Fibroblast of the aortic adventitia (primary cell): ENCODE measurements around the gene RGS6. TPM values are rescaled to one million over a fixed set of nuclear protein-coding genes. Genes with fewer than 3 reads are reported as not detected.

Experiments
- DNase-seq: peaks from one replicate; pipeline ENCODE4 v3.0.0-alpha.2; 2010; ENCODE audit warnings: low read depth
- H3K4me3 ChIP-seq: 2 replicates; pipeline ENCODE4 v1.5.1; 2011; ENCODE audit warnings: low read depth, mild to moderate bottlenecking, control low read depth, low read length, moderate library complexity
- CTCF ChIP-seq: IDR thresholded peaks from 2 replicates; pipeline ENCODE4 v1.5.1; 2011; ENCODE audit warnings: mild to moderate bottlenecking, low read length, control low read depth, inconsistent platforms; ENCODE audit not compliant: insufficient read depth
- total RNA-seq: library from RNA; depleted of rRNA; stranded (reverse); fragments of >200 nt; gene quantifications from 2 replicates; pipeline ENCODE4 v1.2.3, GENCODE V29; 2012; ENCODE audit warnings: low replicate concordance

RGS6 gene
- total RNA-seq, 1 donor: not detected

GRCh38 chr14:72420749-72421474 lies 488.7 kb downstream of the RGS6 start:
- H3K4me3 ChIP-seq: no peak overlapping the region
- peak; percentile 92 for TF ChIP-seq CTCF
- DNase-seq: peak; percentile 61

- H3K4me3 ChIP-seq: no peak overlapping the region
- no peak for TF ChIP-seq CTCF
- no peak for DNase-seq
Observed at GRCh38 chr14:72423957-72424356, 491.7 kb downstream of the RGS6 start.

DNA sequence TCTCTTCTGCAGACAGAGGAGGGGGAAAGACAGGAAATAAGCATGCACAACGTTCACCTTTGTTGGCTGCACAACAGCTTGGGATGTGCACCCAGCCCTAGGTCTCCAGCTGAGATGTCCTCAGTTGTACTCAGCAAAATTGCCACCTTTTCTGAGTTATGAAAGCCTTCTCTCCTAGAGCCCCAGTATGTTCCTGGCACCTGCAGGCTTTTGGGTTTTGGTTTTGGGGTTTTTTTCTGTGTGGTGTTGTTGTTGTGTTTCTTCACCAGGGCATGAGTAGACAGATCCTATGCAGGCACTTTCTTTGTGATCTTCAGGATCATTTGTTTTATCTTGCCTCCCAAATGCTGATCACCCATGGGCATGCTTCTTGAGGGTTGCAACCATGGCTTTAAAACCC lies 498.2 kb downstream of the RGS6 start:
- H3K4me3 ChIP-seq: no peak overlapping the region
- DNase-seq: no peak
- no peak for TF ChIP-seq CTCF

- TF ChIP-seq CTCF: no peak
- no peak overlapping the region for H3K4me3 ChIP-seq
- no peak for DNase-seq
Observed at GRCh38 chr14:72432748-72433147, 500.5 kb downstream of the RGS6 start.

DNA sequence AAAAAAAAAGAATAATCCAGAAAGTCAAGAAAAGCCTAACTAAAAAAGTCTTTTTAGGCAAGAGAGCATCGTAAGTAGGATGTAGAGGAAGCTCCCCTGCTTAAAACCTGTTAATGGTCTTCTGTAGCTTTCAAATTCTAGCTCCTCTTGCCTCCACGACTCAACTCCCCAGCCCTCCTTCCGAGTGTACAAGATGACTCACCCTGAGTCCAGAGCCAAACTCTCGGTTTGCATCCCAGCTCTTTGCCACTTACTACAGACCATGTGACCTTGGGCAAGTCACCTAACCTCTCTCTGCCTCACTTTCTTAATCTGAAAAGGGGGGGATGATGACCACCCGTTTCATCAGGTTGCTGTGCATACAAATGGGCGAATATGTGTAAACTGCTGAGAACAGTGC lies 501.3 kb downstream of the RGS6 start:
- TF ChIP-seq CTCF: no peak
- H3K4me3 ChIP-seq: no peak overlapping the region
- DNase-seq: peak; percentile 49

DNA sequence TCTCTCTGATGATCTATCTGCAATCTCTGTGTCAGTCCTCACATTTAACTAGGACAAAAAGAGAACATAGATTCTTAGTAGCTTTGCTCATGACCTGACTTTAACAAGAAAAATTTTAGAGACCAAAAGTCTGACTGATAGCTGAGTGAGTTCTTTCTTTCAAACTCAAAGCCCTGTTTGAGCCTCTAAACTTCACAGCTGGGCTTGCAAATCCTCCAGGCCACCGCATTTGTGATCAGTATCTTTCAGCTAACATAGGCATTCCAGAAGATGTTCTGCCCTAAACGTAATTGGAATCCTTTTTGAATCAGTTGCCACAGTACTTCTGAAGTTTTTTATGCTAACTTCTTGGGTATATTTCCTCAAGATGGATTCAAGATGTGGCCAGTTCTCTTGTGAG lies 502.6 kb downstream of the RGS6 start:
- no peak overlapping the region for H3K4me3 ChIP-seq
- TF ChIP-seq CTCF: no peak
- DNase-seq: no peak

DNA sequence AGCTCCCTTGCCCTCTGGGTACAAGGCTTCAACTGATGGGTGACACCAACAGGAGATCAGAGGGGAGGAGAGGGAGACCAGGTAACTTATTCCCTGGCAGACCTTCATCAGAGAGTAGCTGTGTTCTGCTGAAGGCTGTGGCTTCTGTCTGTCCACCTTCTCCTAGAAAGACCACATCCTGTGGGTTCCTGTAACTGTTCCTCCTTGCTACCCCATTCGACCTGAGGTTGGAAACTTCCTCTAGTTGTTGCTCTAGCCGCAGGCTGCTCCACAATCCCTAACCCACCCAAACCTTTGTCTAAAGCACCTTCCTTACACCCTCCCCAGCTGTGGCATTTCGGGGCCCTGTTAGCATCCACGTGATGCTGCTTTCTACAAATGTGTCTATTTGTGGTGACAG lies 507.5 kb downstream of the RGS6 start:
- TF ChIP-seq CTCF: no peak
- DNase-seq: no peak

More for the DNA sequence above, 507.5 kb downstream of the RGS6 start:
- no peak overlapping the region for H3K4me3 ChIP-seq
